GM19351 (cell line): ENCODE measurements around the gene ACAA2.
"Not testable (repeated sequence)": the region's sequence is repeated elsewhere in the genome, so short reads cannot be mapped to it uniquely, and the experiment has no call there.

Source experiments
- ATAC-seq: cut with Tn5 transposase; IDR thresholded peaks from one replicate; pipeline ENCODE4 v1.9.1; 2021; ENCODE audit warnings: mild to moderate bottlenecking, moderate library complexity; ENCODE audit not compliant: unreplicated experiment

Gene ACAA2

DNA sequence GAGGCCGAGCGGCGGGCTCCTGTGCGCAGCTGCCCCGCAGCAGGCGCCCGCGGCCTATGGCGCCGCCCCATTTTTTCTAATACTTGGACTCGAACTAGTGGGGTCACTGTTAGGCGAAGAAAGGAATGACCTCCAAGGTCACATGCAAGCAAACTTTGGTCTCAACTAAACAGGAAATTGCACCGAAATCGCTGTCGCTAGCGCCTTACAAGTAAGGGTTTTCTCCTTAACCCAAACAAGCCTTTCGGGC is 339 bp downstream of the ACAA2 start:
- peak; percentile 30 for ATAC-seq

DNA sequence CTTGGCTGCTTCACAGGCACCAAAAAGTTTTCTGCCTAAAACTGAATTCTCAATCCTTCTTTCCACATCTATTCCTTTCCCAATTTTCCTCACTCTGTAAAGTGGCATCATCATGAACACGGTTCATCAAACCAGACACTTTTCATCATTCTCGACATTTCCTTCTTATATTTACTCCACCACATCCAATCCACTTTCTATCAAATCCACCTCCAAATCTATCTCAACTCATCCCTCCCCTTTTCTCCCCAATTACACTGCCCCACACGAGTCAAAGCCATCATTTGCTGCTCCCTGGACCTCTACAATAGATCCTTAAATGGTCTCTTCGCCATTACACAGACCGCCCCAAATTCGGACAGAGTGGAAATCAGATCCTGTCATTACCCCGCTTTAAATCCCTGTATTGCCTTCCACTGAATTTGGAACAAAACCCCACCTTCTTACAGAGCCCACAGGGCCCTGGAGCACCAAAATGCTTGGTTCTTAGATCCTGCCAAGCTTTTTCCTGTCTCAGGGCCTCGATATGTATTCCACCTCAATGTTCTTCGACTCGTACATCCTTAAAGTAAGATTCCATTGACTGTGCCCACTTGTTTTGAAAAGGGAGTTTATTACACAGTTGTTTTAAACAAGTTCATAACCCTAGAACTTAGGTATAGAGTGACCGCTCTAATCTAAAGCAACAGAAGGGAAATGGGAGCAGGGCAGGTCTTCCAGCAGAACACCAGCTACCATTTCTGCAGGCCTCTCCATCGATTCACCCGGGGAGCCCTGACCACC is 856 bp downstream of the ACAA2 start:
- no peak for ATAC-seq

DNA sequence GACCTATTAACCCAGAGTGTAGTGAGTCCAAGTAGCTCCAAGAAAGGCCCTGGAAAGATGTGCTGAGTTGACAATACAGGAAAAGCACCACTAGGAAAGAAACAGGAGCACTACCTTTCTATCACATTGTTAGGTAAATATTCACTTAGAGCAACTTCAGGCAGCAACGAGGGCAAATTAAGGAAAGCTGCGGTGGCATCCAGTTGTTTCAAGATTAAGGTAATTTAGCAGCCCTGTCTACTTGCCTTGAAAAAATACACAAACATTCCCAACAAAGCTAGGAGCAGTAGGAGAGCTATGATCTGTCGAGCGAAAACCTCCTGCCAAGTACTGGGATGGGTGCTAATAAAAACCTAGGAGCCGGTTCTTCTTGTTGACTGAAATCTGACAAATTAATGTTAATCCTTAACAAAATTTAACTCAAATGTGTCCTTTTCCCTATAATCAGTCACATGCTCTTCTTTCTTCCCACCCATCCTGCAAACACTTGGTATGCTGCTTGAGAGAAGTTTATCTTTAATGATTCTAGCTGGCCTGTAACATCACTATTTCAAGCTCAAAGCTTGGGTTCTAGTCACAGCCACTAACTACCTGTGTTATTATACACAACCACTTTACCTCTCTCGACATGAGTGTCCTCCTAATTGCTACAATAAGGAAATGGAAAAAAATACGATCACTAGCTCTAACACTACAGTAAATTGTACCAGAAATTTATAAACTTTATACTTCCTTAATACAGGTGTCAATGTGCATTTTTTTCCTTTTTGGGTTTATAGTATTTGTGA is 2.0 kb downstream of the ACAA2 start:
- no peak for ATAC-seq

DNA sequence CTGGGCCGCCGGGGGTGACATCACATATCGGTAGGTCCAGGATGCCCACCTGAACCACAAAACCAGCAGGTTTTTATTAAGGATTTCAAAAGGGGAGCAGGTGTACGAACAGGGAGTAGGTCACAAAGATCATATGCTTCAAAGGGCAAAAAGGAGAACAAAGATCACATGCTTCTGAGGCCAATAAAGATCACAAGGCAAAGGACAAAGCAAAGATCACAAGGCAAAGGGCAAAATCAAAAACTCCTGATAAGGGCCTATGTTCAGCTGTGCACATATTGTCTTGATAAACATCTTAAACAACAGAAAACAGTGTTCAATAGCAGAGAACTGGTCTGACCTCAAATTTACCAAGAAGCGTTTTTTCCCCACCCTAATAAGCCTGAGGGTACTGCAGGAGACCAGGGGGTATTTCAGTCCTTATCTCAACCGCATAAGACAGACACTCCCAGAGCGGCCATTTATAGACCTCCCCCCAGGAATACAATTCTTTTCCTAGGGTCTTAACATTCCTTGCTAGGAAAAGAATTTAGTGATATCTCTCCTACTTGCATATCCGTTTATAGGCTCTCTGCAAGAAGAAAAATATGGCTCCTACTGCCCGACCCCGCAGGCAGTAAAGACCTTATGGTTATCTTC is 4.7 kb downstream of the ACAA2 start:
- not testable (repeated sequence) for ATAC-seq

DNA sequence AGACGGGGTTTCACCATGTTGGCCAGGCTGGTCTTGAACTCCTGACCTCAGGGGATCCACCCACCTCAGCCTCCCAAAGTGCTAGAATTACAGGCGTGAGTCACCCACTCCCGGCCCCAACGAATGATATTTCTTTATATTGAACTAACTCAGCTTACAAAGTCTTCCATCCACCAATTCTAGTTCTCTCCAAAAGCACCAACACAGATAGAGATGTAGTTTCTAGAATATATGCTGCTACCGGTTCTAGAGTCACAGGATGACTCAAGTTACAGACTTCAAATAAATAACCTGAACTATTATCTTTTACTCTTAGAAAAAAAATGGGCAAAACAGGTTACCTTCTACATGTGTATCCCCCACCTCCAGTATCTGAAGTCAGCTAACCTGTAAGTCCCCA is 9.2 kb downstream of the ACAA2 start:
- no peak for ATAC-seq

DNA sequence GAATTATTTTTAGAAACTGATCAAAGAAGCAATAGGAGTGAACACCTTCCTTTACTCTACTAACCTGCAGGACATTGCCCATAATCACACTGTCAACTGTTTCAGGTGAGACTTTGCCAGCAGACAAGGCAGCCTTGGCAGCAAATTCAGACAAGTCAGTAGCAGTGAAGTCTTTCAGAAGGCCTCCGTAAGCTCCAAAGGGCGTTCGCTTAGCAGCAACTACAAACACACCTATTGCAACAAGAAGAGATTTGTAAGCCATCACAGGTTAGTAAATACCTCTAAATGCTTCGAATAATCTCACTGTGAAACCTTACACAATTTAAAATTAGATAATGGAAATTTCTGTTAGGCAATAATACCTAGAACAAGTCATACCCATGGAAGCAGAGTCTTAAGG is 10.7 kb downstream of the ACAA2 start:
- ATAC-seq, result no peak

DNA sequence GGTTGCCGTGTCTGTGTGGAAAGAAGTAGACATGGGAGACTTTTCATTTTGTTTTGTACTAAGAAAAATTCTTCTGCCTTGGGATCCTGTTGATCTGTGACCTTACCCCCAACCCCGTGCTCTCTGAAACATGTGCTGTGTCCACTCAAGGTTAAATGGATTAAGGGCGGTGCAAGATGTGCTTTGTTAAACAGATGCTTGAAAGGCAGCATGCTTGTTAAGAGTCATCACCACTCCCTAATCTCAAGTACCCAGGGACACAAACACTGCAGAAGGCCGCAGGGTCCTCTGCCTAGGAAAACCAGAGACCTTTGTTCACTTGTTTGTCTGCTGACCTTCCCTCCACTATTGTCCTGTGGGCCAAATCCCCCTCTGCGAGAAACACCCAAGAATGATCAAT is 12.8 kb downstream of the ACAA2 start:
- ATAC-seq, result not testable (repeated sequence)

DNA sequence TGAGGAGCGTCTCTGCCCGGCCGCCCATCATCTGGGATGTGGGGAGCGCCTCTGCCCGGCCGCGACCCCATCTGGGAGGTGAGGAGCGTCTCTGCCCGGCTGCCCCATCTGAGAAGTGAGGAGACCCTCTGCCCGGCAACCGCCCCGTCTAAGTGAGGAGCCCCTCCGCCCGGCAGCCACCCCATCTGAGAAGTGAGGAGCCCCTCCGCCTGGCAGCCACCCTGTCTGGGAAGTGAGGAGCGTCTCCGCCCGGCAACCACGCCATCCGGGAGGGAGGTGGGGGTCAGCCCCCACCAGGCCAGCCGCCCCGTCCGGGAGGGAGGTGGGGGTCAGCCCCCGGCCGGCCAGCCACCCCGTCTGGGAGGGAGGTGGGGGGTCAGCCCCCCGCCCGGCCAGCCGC is 13.5 kb downstream of the ACAA2 start:
- not testable (repeated sequence) for ATAC-seq

DNA sequence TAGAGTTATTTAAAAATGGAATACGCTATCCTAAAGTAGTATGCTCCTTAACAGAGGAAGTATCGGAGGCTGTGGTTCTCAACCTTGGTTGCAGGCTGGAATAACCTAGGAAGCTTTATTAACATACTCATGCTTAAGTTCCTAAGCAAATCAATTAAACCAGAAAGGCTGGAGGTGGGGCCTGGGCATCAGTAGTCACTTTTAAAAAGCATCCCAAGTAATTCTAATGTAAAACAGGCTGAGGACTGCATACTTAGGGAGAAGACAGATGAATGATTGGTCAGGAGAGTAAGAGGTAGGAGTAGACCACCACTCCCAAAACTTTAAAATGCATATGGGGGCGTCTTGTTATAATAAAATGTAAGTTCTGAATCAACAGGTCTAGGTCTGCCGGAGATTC is 15.3 kb downstream of the ACAA2 start:
- no peak for ATAC-seq

DNA sequence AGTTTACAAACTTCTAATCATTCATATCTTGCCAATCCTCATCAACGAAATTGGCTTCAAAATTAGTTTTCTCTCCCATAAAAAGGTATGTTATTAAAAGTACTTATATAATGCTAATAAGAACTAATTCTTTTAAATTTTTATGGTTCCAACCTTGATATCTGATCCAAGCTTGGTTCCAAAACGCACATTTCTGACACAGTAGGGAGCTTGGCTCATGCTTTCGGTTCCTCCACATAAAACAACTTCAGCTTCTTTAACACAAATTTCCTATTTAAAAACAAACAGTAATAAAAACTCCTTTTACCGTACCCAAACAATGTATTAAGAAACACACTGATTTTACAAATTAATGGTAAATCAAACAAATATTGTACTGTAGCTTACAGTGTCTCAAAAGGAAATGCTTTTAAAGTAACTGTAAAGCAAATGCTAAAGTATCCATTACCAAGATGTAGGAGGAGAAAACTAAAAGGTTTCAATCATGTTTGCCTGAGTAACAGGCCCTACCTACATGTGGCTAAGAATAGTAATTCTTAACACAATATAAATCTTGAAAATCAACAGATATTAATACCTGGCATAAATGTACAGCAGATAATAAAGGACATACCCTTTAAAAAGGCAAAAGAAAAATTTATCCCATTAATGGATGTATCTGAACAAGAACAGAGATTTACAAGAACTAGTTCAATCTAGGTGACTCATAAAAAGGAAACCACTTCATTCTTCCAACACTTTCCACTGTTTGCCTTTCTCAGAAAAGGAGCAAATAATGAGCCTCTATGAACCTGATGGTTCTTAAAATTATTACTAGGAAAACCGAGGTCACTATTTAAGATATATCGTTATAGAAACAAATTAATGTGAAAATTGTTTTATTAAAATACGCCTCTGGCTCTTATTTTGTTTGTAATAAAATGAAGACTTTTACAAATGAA is 17.5 kb downstream of the ACAA2 start:
- no peak for ATAC-seq

DNA sequence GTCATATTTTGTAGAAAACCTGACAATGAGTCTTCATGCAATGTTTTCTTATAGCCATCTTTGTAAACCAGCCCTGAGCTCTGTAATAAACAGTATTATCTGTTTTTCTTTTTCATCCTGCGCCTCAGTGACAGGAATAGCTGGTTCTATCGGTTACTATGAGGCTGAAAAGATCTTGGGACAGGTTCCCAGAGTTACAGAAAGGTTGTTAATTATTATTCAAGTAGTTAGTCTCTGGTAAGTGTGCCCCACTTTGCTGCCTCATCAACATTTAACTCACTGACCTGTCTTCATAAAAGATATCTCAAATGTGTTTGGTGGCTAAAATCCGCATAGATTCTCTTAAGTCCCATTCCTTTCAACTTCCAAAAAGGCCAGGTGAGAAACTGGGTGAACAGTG is 18.6 kb downstream of the ACAA2 start:
- no peak for ATAC-seq

DNA sequence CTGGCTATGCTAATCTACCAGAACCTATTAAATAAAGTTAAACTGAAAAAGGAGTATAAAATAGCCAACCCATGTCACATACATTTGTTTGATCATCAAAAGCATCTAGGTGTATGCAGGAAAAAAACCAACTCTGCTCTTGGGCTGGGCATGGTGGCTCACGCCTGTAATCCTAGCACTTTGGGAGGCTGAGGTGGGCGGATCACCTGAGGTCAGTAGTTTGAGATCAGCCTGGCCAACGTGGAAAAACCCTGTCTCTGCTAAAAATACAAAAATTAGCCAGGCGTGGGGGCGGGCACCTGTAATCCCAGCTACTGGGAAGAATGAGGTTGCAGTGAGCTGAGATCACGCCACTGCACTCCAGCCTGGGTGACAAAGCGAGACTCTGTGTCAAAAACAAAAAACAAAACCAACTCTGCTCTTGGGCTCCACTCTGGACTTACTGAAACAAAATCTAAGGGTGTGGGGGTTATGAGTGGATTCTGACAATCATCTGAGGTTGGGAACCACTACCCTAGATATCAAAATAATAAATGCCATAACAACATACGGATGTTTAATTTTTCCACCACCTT is 23.7 kb downstream of the ACAA2 start:
- not testable (repeated sequence) for ATAC-seq

DNA sequence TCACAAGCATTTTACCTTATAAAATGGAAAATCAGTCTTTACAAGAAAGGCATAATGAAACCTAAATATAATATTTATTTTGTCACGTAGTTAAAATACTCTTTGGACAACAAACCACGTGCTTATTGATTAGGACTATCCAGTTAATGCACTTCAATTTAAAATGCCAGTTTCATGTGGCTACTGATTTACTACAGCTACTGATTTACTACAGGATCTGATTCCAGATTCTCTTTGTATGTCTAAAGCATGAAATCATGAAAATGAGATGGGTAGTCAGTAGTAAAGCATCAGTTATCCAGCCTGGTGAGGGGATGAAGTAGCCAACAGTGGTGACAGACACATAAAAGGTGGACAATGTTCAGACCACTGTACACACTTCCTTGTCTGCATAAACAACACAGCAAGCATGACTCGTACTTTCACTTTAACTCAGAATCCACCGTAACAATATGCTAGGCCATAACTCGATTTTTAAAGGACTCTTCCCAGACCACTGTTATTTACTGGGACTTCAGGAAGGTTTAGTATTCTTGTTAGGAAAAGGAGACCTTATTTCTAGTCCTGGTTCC is 24.9 kb downstream of the ACAA2 start:
- ATAC-seq, result peak; percentile 67

DNA sequence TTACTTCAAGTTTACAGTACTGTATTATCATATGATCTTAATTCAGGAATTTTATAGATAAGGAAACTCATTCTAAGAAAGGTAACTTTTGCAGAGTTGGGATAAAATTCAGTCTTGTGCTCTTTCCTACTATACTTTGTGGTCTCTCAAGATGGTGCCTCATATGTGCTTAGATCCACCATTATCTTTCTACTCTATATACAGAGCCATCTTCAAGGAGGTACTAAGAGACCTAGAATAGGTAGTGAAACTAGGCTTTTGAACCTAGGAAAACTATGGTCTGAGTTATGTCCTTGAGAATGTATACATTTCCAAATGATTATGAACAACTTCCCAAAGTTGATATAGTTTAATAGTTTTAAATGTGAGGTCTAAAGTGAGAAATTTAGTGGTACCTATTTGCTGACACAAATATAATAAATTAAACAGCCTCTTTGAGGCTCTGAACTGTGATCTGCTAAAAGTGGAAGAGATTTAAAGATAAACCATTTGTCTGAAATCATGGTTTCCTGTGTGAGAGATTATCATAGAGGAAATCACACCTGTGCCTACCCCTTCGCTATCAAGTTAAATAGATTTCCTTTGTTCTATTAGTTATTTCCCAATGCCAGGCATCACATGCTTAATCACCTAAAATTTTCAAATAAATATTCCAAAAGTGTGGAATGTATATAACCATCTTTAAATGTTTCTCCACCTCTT is 27.2 kb downstream of the ACAA2 start:
- ATAC-seq, result no peak

DNA sequence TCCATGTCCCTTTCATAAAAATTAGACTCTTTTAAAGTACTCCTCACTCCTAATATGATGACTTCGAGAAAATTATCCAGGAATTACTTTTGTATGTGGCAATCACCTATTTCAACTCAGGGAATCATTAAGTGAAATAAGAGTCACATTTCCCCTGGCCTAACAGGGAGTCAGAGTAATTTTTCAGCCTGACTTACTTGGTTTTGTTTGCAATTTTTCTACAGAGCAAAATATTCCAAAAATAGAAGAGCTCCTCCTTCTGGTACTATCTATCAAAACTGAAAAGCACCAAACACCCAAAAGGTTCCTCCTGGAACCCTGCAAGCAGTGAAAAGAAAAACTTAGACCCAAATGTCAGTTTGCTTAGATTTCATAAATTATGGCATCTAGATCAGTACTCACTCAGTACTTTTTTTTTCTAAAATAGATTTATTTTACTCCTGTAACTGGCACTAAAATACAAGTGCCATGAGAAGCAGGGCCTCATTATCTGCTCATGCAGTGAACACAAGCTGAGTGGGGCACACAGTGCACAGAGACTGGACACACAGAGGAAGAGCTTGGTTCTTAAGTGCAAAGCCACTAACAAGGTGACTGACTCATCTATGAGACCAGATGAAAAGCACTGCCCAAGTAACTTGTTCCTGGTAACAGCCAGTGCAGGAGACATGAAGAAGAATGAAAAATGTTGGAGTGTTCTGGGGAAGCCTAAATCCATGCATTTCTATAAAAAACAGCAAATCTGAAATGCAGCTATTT is 28.7 kb downstream of the ACAA2 start:
- ATAC-seq, result no peak

DNA sequence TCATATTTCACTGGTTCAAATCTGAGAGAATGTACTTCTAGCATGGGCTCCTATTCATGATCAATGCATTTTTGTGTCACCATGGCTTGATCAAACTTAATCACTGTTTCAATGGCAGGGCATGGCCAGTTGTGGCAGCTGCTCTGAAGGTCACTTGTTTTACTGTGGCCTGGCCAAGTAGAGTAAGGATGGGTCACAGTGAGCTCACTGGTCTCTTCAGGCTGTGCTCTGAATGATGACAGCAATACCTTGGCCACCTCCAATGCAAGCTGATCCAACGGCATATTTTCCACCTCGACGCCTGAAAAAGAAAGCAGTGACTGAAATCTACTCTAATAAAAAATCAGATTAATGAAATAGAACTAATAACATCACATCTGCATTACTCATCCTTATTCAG is 29.7 kb downstream of the ACAA2 start:
- not testable (repeated sequence) for ATAC-seq

DNA sequence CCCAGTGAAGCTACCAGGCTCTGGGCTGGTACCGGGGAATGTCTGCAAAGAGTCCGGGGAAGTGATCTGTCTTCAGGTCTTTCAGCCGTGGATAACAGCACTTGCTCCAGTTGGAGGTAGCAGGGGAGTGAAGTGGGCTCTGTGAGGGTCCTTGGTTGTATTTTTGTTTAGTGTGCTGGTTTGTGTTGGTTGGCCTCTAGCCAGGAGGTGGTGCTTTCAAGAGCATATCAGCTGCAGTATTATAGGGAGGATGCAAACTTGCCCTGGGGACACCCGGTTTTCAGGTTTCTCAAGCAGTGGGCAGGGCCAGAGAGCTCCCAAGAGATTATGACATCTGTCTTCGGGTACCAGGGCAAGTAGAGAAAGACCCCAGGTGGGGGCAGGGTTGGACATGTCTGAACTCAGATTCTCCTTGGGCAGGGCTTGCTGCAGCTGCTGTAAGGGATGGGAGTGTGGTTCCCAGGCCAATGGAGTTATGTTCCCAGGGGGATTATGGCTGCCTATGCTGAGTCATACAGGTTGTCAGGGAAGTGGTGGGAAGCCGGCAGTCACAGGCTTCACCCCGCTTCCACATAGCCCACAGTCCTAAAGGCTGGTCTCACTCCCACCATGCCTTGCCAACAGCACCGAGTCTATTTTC is 34.4 kb downstream of the ACAA2 start:
- no peak for ATAC-seq

DNA sequence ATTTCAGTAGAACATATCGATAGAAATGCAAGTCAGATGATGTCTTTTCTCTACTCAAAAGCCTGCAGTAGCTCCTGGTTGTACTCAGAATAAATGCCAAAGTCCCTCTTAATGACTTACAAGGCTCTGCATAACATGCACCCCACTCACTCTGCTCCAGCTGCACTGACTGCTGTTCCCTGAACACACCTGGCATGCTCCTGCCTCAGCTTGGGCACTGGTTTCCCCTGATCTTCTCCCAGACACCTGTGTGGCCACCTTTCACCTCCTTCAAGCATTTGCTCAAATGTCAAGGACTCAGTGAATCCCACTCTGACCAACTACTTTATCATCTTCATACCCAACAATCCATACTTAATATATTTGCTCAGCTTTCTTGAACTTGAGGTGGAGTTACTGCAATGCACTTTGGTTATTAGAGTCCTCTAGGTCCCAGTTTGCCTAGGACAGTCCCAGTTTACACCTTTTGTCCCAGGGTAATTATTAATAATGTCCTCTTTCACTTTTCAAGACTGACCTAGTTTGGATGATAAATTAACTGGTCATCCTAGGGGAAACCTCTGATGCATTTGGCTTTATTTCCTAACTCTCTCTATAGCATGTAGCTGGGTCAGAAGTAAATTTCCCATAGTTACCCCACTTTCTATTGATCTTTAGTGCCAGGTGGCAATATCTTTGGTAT is 44.1 kb downstream of the ACAA2 start:
- ATAC-seq, result no peak
